Peyer's patch (tissue), 4 donors: ENCODE results near the gene MUC6. TPM values are rescaled to one million over a fixed set of nuclear protein-coding genes. Genes with fewer than 3 reads are reported as not detected.

Source experiments
- DNase-seq, 3 donors: peaks; one replicate each; pipeline ENCODE4 v3.0.0-alpha.2; 2017 to 2019
- H3K27ac ChIP-seq, 4 donors: fragments of 200-600 bp; sonication (generic); one replicate each; pipeline ENCODE4 v1.5.1; 2016 to 2019
- H3K27me3 ChIP-seq, 2 donors: fragments of 200-600 bp; sonication (generic); one replicate each; pipeline ENCODE4 v1.5.1; 2019
- H3K36me3 ChIP-seq, 3 donors: fragments of 200-600 bp; sonication (generic); one replicate each; pipeline ENCODE4 v1.5.1; 2016 to 2019
- H3K4me1 ChIP-seq, 4 donors: fragments of 200-600 bp; sonication (generic); one replicate each; pipeline ENCODE4 v1.5.1; 2016 to 2019
- H3K4me3 ChIP-seq, 4 donors: fragments of 200-600 bp; sonication (generic); 1 replicate in 3 of 4; 2 replicates in 1 of 4; pipeline ENCODE4 v1.5.1; 2016 to 2019; ENCODE audit warnings: mild to moderate bottlenecking in 1 of 4
- H3K9me3 ChIP-seq, 4 donors: fragments of 200-600 bp; sonication (generic); one replicate each; pipeline ENCODE4 v1.5.1; 2016 to 2019; ENCODE audit warnings: mild to moderate bottlenecking in 1 of 4
- POLR2A ChIP-seq, 2 donors: fragments of 450-650 bp; IDR thresholded peaks; one replicate each; pipeline ENCODE4 v1.5.1; 2017; ENCODE audit warnings: antibody characterized with exemption in 2 of 2, mild to moderate bottlenecking in 2 of 2, moderate library complexity in 2 of 2
- total RNA-seq, 4 donors: library from RNA; depleted of rRNA; stranded (reverse); fragments of >200 nt; gene quantifications; one replicate each; pipeline ENCODE4 v1.1.0, GENCODE V29; 2016
- TF ChIP-seq, protein P1 (sequence below), 6 experiments: fragments of 450-650 bp in 4 of 6; fragments of 200-600 bp in 2 of 6; sonication (generic) in 1 of 6; IDR thresholded peaks; one replicate each; pipeline ENCODE4 v1.5.1; 2017 to 2019; ENCODE audit warnings: antibody characterized with exemption in 6 of 6, mild to moderate bottlenecking in 3 of 6, moderate library complexity in 1 of 6

Gene MUC6
- total RNA-seq, 4 donors from 2014 or later = not detected

DNA sequence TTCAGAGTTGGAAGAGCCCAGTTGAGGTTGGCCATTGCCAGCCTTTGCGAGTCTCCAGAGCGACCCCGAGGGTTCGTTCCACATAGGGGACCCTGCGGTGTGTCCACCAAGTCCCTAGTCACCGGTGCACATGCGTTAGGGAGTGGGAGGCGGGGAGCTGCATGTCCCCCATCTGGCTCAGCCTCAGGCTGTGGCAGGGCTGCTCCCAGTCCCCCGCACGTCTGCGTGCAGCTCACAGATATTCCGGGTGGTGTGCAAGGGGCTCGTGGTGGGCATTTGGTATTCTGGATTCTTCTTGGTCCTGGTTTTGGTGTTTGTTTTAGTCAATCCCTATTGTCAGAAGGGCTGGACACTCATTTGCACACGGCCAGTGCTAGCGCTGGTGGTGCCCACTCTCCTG lies 48.8 kb downstream of the MUC6 start:
- no peak for DNase-seq
- Histone ChIP-seq H3K27ac (no peak overlapping the region), H3K27me3 (no peaks in the 10 kb centered on the region), H3K36me3 (peaks cover 0 to 94% (median 0%) of the 10 kb centered on the region in 3 donors), H3K9me3 (no peaks in the 10 kb centered on the region), H3K4me3 (no peak overlapping the region), H3K4me1 (no peaks in the 10 kb centered on the region)
- TF ChIP-seq, protein P1, sequence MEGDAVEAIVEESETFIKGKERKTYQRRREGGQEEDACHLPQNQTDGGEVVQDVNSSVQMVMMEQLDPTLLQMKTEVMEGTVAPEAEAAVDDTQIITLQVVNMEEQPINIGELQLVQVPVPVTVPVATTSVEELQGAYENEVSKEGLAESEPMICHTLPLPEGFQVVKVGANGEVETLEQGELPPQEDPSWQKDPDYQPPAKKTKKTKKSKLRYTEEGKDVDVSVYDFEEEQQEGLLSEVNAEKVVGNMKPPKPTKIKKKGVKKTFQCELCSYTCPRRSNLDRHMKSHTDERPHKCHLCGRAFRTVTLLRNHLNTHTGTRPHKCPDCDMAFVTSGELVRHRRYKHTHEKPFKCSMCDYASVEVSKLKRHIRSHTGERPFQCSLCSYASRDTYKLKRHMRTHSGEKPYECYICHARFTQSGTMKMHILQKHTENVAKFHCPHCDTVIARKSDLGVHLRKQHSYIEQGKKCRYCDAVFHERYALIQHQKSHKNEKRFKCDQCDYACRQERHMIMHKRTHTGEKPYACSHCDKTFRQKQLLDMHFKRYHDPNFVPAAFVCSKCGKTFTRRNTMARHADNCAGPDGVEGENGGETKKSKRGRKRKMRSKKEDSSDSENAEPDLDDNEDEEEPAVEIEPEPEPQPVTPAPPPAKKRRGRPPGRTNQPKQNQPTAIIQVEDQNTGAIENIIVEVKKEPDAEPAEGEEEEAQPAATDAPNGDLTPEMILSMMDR (IDR thresholded peaks at IDR 0.05) = no peak
- no peak for TF ChIP-seq POLR2A (IDR thresholded peaks at IDR 0.05)

DNA sequence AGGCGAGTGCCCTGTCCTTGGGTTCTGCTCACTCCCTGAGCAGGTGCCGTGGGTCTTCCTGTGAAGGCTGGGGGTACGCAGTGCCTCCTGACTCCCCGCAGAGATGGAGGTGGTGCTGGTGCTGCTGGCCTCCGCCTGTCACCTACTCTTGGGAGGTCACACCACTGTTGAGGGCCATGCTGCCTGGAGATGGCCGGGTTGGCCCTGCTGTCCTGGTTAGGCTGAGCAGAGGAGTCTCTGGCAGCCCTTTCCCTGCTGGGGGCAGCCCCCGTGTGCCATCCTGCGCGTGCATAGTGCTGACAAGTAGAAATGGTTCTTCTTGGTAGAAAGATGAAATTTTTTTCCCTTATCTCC lies 49.6 kb downstream of the MUC6 start:
- no peaks in the 10 kb centered on the region for H3K4me1 ChIP-seq
- H3K4me3 ChIP-seq = no peak overlapping the region
- no peak overlapping the region for H3K27ac ChIP-seq
- no peaks in the 10 kb centered on the region for H3K27me3 ChIP-seq
- H3K9me3 ChIP-seq = no peaks in the 10 kb centered on the region
- no peak for DNase-seq
- H3K36me3 ChIP-seq = peaks cover 0 to 94% (median 0%) of the 10 kb centered on the region in 3 donors
- no peak for TF ChIP-seq POLR2A (IDR thresholded peaks at IDR 0.05)
- TF ChIP-seq, protein P1 (IDR thresholded peaks at IDR 0.05) = no peak

DNA sequence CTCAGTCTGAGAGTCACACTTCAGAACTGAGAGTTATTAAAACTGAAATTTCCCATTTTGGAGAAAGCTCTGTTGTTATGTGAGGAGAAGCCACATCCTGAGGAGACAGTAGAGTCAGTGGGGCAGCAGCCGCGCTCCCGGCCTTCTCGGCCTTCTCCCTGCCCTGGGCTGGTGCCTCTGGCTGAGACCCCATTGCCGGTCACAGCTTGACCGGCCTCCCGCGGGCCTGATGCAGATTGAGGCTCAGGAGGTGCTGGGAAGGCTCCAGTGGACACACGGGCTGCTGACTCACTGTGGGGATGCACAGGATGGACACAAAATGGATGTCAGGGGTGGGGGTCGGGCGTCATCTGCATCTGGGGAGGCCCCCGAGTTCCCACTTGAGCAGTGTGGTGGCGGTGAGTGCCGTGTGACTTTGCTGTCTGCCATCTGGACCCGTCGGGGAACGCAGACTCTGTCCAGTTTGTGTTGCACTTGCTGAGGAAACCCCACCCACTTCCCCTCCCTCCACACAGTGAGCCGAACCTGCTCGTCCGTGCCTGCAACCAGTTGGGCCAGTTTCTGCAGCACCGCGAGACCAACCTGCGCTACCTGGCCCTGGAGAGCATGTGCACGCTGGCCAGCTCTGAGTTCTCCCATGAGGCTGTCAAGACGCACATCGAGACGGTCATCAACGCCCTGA lies 50.1 kb downstream of the MUC6 start:
- DNase-seq = no peak
- Histone ChIP-seq H3K27me3 (no peaks in the 10 kb centered on the region), H3K4me1 (no peaks in the 10 kb centered on the region), H3K36me3 (peaks cover 0 to 94% (median 0%) of the 10 kb centered on the region in 3 donors), H3K27ac (no peak overlapping the region), H3K4me3 (no peak overlapping the region), H3K9me3 (no peaks in the 10 kb centered on the region)
- TF ChIP-seq, protein P1 (IDR thresholded peaks at IDR 0.05) = no peak
- no peak for TF ChIP-seq POLR2A (IDR thresholded peaks at IDR 0.05)

DNA sequence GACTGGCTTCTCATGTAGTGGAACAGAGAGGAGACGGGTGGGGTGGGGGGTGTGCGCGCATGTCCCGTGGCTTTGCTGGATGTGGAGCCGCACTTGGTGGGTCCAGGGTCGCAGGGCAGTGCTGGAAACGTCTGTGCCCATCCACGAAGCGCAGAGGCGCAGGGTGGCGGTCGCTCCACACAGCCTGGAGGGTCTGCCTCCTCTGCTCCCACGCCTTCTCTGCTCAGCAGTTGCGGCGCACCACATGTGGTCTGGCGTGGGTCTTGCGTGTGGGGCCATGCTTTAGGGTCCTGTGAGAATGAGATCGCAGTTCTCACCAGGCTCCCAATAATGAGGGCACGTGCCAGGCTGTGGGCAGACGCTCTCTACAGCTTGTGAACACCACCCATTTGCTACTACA lies 50.7 kb downstream of the MUC6 start:
- Histone ChIP-seq H3K4me3 (no peak overlapping the region), H3K36me3 (peaks cover 0 to 94% (median 0%) of the 10 kb centered on the region in 3 donors), H3K9me3 (no peaks in the 10 kb centered on the region), H3K27ac (no peak overlapping the region), H3K27me3 (no peaks in the 10 kb centered on the region), H3K4me1 (no peaks in the 10 kb centered on the region)
- DNase-seq = no peak
- no peak for TF ChIP-seq POLR2A (IDR thresholded peaks at IDR 0.05)
- TF ChIP-seq, protein P1 (IDR thresholded peaks at IDR 0.05) = no peak

DNA sequence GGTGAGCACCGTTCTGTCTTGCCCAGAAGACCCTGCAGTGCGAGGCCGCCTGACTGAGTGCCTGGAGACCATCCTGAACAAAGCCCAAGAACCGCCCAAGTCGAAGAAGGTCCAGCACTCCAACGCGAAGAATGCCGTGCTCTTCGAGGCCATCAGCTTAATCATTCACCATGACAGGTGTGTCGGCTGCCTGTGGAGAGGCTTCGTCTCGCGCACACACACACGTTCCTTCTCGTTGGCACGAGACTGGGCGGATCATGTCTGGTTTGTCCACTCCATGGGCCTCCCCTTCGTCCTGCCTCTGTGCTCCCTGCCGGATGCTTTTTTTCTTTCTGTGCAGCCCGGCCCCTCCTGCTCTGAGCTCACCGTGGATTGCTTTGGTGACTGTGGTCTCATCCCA lies 51.1 kb downstream of the MUC6 start:
- Histone ChIP-seq H3K36me3 (peaks cover 0 to 92% (median 0%) of the 10 kb centered on the region in 3 donors), H3K9me3 (no peaks in the 10 kb centered on the region), H3K4me3 (no peak overlapping the region), H3K4me1 (no peaks in the 10 kb centered on the region), H3K27me3 (no peaks in the 10 kb centered on the region), H3K27ac (no peak overlapping the region)
- no peak for DNase-seq
- no peak for TF ChIP-seq POLR2A (IDR thresholded peaks at IDR 0.05)
- TF ChIP-seq, protein P1 (IDR thresholded peaks at IDR 0.05) = no peak
